RWPE2 (cell line): ENCODE measurements around the gene MGMT.

Experiments used
- ATAC-seq: fragments of 200-7000 bp; cut with Tn5 transposase; 3 replicates; pipeline ENCODE4 v1.9.1; 2021; ENCODE audit warnings: low read depth
- DNase-seq: peaks from one replicate; pipeline ENCODE4 v3.0.0-alpha.2; 2020; ENCODE audit warnings: low spot score
- H3K27ac ChIP-seq: fragments of 450-650 bp; 2 replicates; pipeline ENCODE4 v1.5.1; 2017; ENCODE audit warnings: mild to moderate bottlenecking; ENCODE audit not compliant: poor library complexity, severe bottlenecking
- H3K27me3 ChIP-seq: fragments of 250-450 bp; sonication (Bioruptor Pico); 2 replicates; pipeline ENCODE4 v1.5.1; 2021; ENCODE audit warnings: mild to moderate bottlenecking, moderate library complexity; ENCODE audit not compliant: insufficient read depth, poor library complexity, severe bottlenecking
- H3K36me3 ChIP-seq: fragments of 250-450 bp; sonication (Bioruptor Pico); 2 replicates; pipeline ENCODE4 v1.5.1; 2020; ENCODE audit warnings: low read depth, mild to moderate bottlenecking, moderate library complexity
- H3K4me1 ChIP-seq: fragments of 250-450 bp; sonication (Bioruptor Pico); 2 replicates; pipeline ENCODE4 v1.5.1; 2021; ENCODE audit warnings: mild to moderate bottlenecking, moderate library complexity; ENCODE audit not compliant: insufficient read depth, poor library complexity, severe bottlenecking
- H3K4me3 ChIP-seq: fragments of 250-450 bp; sonication (Bioruptor Pico); 2 replicates; pipeline ENCODE4 v1.5.1; 2021; ENCODE audit warnings: mild to moderate bottlenecking, moderate library complexity; ENCODE audit not compliant: severe bottlenecking
- H3K9me3 ChIP-seq: fragments of 250-450 bp; sonication (Bioruptor Pico); 2 replicates; pipeline ENCODE4 v1.5.1; 2021; ENCODE audit warnings: mild to moderate bottlenecking, moderate library complexity; ENCODE audit not compliant: severe bottlenecking
- TF ChIP-seq, protein P1 (sequence below): fragments of 450-650 bp; IDR thresholded peaks from one replicate; pipeline ENCODE4 v1.5.1; 2017; ENCODE audit warnings: mild to moderate bottlenecking, moderate library complexity; ENCODE audit not compliant: poor library complexity, severe bottlenecking

MGMT gene

DNA sequence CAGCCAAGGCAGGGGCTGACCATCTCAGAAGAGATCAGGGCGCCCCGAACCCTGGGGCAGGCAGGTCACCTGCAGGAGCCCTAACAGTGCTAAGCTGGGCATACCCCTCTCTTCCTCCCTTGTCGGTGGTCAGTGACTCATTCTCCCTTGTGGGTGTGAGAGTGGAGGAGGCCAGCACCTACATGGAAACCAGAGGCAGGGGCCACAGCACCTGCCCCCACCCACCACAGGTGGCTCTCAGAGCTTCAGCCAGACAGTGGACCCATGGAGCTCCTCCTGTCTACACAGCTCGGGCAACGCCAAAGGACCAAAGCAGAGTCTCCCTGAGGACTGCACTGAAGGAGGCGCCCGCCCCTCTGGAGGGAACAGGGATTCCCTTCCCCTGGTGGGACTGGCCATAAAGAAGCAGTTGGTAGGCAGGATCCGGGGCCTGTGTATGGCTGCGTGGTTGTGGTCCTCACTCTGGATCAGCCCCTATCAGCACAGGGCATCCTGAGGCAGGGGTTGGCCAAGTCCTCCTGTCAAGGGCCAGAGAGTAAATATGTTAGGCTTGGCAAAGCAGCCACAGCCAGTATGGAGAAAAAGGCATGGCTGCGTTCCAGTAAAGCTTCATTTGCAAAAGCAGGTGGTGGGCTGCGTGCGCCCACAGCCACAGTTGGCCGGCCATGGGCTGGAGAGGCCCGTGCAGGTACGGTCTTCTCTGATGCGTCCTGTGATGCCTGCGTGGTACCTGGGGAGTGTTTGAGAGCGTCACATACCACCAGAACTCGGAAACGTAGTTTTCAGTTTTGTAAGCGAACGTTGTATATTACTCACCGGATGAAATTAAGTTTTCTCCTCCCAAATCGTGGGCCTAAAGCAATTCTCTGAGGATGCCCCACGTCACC, 298.9 kb downstream of the MGMT start:
- no peaks in the 10 kb centered on the region for H3K4me1 ChIP-seq
- H3K27ac ChIP-seq = no peak overlapping the region
- DNase-seq = no peak
- H3K27me3 ChIP-seq = no peaks in the 10 kb centered on the region
- TF ChIP-seq, protein P1, sequence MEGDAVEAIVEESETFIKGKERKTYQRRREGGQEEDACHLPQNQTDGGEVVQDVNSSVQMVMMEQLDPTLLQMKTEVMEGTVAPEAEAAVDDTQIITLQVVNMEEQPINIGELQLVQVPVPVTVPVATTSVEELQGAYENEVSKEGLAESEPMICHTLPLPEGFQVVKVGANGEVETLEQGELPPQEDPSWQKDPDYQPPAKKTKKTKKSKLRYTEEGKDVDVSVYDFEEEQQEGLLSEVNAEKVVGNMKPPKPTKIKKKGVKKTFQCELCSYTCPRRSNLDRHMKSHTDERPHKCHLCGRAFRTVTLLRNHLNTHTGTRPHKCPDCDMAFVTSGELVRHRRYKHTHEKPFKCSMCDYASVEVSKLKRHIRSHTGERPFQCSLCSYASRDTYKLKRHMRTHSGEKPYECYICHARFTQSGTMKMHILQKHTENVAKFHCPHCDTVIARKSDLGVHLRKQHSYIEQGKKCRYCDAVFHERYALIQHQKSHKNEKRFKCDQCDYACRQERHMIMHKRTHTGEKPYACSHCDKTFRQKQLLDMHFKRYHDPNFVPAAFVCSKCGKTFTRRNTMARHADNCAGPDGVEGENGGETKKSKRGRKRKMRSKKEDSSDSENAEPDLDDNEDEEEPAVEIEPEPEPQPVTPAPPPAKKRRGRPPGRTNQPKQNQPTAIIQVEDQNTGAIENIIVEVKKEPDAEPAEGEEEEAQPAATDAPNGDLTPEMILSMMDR = no peak
- no peaks in the 10 kb centered on the region for H3K9me3 ChIP-seq
- H3K4me3 ChIP-seq = no peak overlapping the region
- no peak for ATAC-seq
- no peaks in the 10 kb centered on the region for H3K36me3 ChIP-seq

DNA sequence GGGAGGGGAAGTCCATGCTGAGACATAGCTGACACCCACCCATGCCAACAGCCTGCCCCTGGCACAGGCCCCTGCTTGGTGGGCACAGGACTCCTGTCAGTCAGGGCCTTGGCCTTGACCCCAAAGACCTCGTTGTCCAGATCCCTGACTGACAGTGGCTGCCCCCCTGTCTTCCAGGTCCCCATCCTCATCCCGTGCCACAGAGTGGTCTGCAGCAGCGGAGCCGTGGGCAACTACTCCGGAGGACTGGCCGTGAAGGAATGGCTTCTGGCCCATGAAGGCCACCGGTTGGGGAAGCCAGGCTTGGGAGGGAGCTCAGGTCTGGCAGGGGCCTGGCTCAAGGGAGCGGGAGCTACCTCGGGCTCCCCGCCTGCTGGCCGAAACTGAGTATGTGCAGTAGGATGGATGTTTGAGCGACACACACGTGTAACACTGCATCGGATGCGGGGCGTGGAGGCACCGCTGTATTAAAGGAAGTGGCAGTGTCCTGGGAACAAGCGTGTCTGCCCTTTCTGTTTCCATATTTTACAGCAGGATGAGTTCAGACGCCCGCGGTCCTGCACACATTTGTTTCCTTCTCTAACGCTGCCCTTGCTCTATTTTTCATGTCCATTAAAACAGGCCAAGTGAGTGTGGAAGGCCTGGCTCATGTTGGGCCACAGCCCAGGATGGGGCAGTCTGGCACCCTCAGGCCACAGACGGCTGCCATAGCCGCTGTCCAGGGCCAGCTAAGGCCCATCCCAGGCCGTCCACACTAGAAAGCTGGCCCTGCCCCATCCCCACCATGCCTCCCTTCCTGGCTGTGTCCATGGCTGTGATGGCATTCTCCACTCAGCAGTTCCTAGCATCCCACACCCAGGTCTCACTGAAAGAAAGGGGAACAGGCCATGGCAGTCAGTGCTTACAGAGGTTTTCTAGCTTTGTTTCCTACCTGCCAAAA, 299.8 kb downstream of the MGMT start:
- no peaks in the 10 kb centered on the region for H3K36me3 ChIP-seq
- no peak for ATAC-seq
- H3K9me3 ChIP-seq = no peaks in the 10 kb centered on the region
- no peak overlapping the region for H3K4me3 ChIP-seq
- H3K27ac ChIP-seq = no peak overlapping the region
- no peaks in the 10 kb centered on the region for H3K4me1 ChIP-seq
- no peaks in the 10 kb centered on the region for H3K27me3 ChIP-seq
- TF ChIP-seq, protein P1 = no peak
- DNase-seq = no peak

DNA sequence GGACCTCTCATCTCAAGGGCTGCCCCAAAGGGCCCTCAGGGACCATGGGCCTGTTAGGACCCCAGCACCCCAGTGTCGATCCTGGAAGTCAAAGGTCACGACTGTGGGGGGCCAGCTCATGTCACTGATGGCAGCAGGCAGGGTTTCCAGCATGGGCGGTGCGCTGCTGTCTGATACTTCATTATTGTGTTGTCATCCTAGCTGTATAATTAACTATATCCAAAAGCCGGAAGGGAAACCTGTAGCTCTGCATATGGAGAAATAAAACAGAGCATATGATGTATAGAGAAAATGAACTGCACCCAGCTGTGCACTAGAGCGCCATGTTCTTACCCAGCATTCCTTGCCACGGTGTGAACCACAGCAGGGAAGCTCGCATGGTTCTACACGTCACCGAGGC, 300.7 kb downstream of the MGMT start:
- DNase-seq (no peak), ATAC-seq (no peak)
- TF ChIP-seq, protein P1 = no peak
- H3K4me1 ChIP-seq = no peaks in the 10 kb centered on the region
- no peaks in the 10 kb centered on the region for H3K36me3 ChIP-seq
- no peaks in the 10 kb centered on the region for H3K27me3 ChIP-seq
- no peak overlapping the region for H3K4me3 ChIP-seq
- no peak overlapping the region for H3K27ac ChIP-seq
- H3K9me3 ChIP-seq = no peaks in the 10 kb centered on the region

DNA sequence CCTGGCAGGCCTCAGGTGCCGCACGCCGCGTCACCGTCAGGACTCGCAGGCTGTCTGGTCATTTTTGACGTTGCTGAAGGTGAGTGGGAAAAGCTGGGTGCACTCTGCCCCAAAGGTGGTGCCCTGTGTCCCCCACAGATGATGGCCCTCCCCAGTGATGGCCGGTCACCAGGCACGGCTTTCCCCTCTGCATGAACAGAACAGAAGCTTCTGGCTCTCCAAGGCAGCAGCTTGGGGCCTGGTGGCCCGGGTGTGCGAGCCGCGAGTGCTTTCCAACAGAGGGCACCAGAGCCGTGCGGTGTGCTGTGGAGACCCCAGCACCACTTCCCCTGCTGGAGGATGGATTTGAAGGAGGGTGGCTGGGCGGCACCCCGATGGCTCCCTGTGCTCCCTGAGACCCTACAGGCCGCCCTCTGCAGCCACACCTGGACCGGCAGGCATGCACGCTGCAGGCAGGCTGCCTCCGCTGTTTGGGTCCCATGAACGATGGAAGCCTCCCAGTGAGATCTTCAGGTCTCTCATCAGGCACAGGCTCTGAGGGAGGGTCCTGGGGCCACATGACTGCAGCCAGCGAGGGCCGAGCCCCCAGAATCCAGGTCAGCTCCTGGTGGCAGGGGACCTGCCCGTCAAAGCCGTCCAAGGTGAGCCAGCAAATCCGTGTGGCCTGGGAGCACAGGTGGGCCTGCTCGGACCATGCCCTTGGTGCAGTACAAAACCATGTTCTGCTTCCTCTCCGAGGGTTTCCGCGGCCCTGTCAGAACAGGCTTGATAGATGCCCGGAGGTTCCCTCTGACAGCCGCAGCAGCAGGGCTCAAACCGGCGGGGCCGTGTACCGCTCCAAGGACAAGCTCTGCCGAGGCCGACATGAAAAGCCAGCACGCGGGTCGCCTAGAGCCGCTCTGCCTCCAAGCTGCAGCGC, 301.7 kb downstream of the MGMT start:
- Histone ChIP-seq H3K27me3 (no peaks in the 10 kb centered on the region), H3K4me3 (no peak overlapping the region), H3K36me3 (no peaks in the 10 kb centered on the region), H3K4me1 (no peaks in the 10 kb centered on the region), H3K27ac (no peak overlapping the region), H3K9me3 (no peaks in the 10 kb centered on the region)
- TF ChIP-seq, protein P1 = no peak
- DNase-seq (no peak), ATAC-seq (no peak)
